Mesendoderm (in vitro differentiated cells): Measurements from ENCODE around the gene SCYL3.

Experiments used
- DNase-seq: peaks from one replicate; pipeline ENCODE4 v3.0.0; 2013
- H2AK5ac ChIP-seq: 2 replicates; pipeline ENCODE4 v1.6.1; 2013; ENCODE audit warnings: low read length, inconsistent platforms
- H2BK120ac ChIP-seq: 2 replicates; pipeline ENCODE4 v1.6.1; 2013; ENCODE audit warnings: low read depth, mild to moderate bottlenecking, low read length, moderate library complexity, mixed read lengths
- H2BK15ac ChIP-seq: replicated peaks from 2 replicates; pipeline ENCODE4 v1.6.1; 2013; ENCODE audit warnings: low read depth, mild to moderate bottlenecking, moderate library complexity
- H2BK5ac ChIP-seq: 2 replicates; pipeline ENCODE4 v1.6.1; 2013; ENCODE audit warnings: low read length, inconsistent platforms
- H3K18ac ChIP-seq: 2 replicates; pipeline ENCODE4 v1.6.1; 2013; ENCODE audit warnings: mild to moderate bottlenecking, low read length, mixed read lengths
- H3K23ac ChIP-seq: one replicate; pipeline ENCODE4 v1.6.1; 2013; ENCODE audit warnings: low read length
- H3K27ac ChIP-seq: 2 replicates; pipeline ENCODE4 v1.5.1; 2013; ENCODE audit warnings: low read depth, mild to moderate bottlenecking, inconsistent platforms, low read length, moderate library complexity
- H3K27me3 ChIP-seq: 2 replicates; pipeline ENCODE4 v1.6.1; 2013; ENCODE audit warnings: low read length, control low read depth, mild to moderate bottlenecking, inconsistent platforms; ENCODE audit not compliant: insufficient read depth, poor library complexity
- H3K36me3 ChIP-seq: 2 replicates; pipeline ENCODE4 v1.6.1; 2013; ENCODE audit warnings: low read length, inconsistent platforms; ENCODE audit not compliant: control insufficient read depth, insufficient read depth
- H3K4ac ChIP-seq: one replicate; pipeline ENCODE4 v1.6.1; 2013; ENCODE audit warnings: low read depth, mild to moderate bottlenecking, low read length, moderate library complexity
- H3K4me1 ChIP-seq: 2 replicates; pipeline ENCODE4 v1.6.1; 2013; ENCODE audit warnings: low read depth, low read length, inconsistent platforms; ENCODE audit not compliant: control insufficient read depth
- H3K4me2 ChIP-seq: 2 replicates; pipeline ENCODE4 v1.6.1; 2013; ENCODE audit warnings: low read length
- H3K4me3 ChIP-seq: 2 replicates; pipeline ENCODE4 v1.5.1; 2013; ENCODE audit warnings: mild to moderate bottlenecking, low read length
- H3K56ac ChIP-seq: one replicate; pipeline ENCODE4 v1.6.1; 2013; ENCODE audit warnings: low read length
- H3K79me1 ChIP-seq: 2 replicates; pipeline ENCODE4 v1.6.1; 2013; ENCODE audit warnings: low read length, inconsistent platforms
- H3K79me2 ChIP-seq: 2 replicates; pipeline ENCODE4 v1.6.1; 2013; ENCODE audit warnings: mild to moderate bottlenecking, low read length; ENCODE audit not compliant: control insufficient read depth, insufficient read depth
- H3K9ac ChIP-seq: 2 replicates; pipeline ENCODE4 v1.6.1; 2013; ENCODE audit warnings: low read length, inconsistent platforms
- H4K5ac ChIP-seq: one replicate; pipeline ENCODE4 v1.6.1; 2013; ENCODE audit warnings: low read length
- H4K8ac ChIP-seq: one replicate; pipeline ENCODE4 v1.6.1; 2013; ENCODE audit warnings: low read depth, mild to moderate bottlenecking, control low read depth, low read length, moderate library complexity
- WGBS: extraction: QIAGEN DNeasy Blood & Tissue Kit; methylation state at CpG from one replicate; pipeline ENCODE4 v1.1.7; 2013; ENCODE audit warnings: low lambda C conversion rate, missing lambda C conversion rate; ENCODE audit not compliant: insufficient coverage; ENCODE audit errors: extremely low coverage; 5-methylcytosine and 5-hydroxymethylcytosine counted together

Gene SCYL3

DNA sequence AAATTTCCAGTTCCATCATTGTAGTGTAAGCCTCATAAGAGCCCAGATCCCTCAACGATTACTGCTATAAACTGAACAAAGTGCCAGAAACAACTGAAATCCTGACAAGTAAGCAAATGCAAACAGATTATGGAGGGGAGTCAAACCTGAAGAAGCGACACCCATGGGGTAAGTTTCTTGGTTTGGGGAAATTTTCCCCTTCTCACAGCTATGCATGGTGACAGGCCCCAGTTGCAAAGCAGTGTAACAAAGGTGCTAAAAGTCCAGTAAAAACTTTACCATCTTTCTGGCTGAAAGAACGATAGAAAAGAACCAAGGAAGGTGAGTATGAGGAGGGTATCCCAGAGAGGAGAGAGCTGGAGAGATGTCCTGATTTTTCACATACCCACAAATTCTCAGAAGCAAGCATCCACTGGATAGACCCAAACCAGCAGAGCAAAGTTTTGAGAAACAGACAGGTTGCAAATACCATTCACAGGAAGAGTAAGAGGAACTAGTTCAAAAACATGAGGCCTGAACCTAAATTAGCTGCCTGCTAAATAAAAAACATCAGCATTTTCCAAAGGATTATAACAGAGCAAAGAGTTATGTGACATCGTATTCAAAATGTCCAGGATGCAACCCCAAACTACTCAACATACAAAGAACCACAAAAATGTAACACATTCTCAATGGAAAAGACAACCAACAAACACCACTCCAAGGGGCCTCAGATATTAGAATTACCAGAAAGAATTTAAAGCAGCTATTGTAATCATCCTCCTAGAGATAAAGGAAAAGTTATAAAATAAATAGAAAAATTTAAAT, 14.5 kb downstream of the SCYL3 start:
- H3K18ac ChIP-seq, result no peak overlapping the region
- H4K5ac ChIP-seq, result no peak overlapping the region
- no peak overlapping the region for H3K56ac ChIP-seq
- H3K4ac ChIP-seq, result no peak overlapping the region
- H2BK120ac ChIP-seq, result no peak overlapping the region
- H3K4me3 ChIP-seq, result no peak overlapping the region
- no peaks in the 10 kb centered on the region for H3K79me1 ChIP-seq
- peak; percentile 25 for DNase-seq
- H2AK5ac ChIP-seq, result no peak overlapping the region
- no peaks in the 10 kb centered on the region for H3K27me3 ChIP-seq
- H3K4me1 ChIP-seq, result no peaks in the 10 kb centered on the region
- H2BK15ac ChIP-seq, result no peak overlapping the region
- no peak overlapping the region for H4K8ac ChIP-seq
- H3K79me2 ChIP-seq, result no peaks in the 10 kb centered on the region
- H3K23ac ChIP-seq, result no peak overlapping the region
- H2BK5ac ChIP-seq, result no peak overlapping the region
- H3K4me2 ChIP-seq, result no peak overlapping the region
- H3K36me3 ChIP-seq, result peaks cover 1% of the 10 kb centered on the region
- no peak overlapping the region for H3K27ac ChIP-seq
- no CpG with 5 or more reads among the region's 4 CpGs for WGBS
- H3K9ac ChIP-seq, result no peak overlapping the region

DNA sequence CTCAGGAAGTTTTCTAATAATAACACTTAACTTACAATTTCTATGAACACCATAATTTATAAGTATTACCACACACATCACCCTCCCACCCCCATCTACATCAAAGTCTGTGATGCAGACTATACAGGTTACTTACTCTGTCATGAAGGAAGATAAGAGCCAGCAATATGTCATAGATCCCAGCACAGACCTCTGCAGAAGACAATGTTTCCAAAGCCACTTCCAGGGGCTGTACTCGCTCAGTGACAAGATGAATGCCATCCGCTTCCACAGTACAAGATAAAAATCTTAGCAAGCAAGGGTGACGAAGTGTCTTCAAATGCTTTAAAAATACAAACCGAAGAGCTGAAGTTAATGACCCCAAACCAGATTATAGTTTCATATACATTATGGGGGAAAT, 15.2 kb downstream of the SCYL3 start:
- WGBS, result no CpG with 5 or more reads among the region's 4 CpGs
- no peak overlapping the region for H2BK5ac ChIP-seq
- DNase-seq, result no peak
- H3K18ac ChIP-seq, result no peak overlapping the region
- no peaks in the 10 kb centered on the region for H3K79me1 ChIP-seq
- no peak overlapping the region for H3K27ac ChIP-seq
- no peak overlapping the region for H4K8ac ChIP-seq
- no peak overlapping the region for H3K4me3 ChIP-seq
- no peak overlapping the region for H3K9ac ChIP-seq
- H2AK5ac ChIP-seq, result no peak overlapping the region
- no peak overlapping the region for H3K23ac ChIP-seq
- no peak overlapping the region for H3K4me2 ChIP-seq
- H2BK120ac ChIP-seq, result no peak overlapping the region
- peaks cover 1% of the 10 kb centered on the region for H3K36me3 ChIP-seq
- no peak overlapping the region for H2BK15ac ChIP-seq
- H3K4ac ChIP-seq, result no peak overlapping the region
- H3K27me3 ChIP-seq, result no peaks in the 10 kb centered on the region
- H3K79me2 ChIP-seq, result no peaks in the 10 kb centered on the region
- H3K56ac ChIP-seq, result no peak overlapping the region
- no peak overlapping the region for H4K5ac ChIP-seq
- no peaks in the 10 kb centered on the region for H3K4me1 ChIP-seq

DNA sequence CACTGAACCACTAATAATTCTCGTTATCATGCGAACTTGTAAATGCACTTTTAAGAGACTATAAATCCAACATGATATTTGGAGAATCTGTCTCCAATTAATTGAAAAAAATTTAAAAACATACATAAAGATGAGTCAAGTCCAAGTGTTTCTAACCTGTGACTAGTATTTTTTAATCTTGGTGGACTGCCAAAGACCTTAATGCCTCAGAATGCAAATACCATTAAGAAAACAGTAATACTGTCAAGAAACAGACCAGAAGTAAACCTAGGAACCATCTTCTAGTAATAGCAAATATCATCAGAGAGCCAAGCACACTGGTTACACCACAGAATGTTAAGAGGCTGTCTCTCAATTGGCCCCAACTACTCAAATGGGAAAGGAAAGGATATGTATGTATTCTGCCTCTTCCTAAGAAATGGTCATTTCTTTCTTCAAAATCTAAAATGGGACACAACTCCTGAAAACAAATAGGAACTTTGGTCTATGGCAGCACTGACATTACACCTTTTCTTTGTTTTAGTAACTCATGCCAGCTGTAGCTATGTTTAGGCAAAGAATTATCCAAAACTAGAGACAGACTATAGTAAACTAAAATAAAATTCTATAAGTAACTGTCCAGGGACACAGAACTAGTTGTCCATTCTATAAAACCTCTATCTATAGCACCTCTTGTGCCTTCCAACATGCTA, 15.8 kb downstream of the SCYL3 start:
- Histone ChIP-seq H4K5ac (no peak overlapping the region), H2AK5ac (no peak overlapping the region), H3K36me3 (peaks cover 3% of the 10 kb centered on the region), H3K4me3 (no peak overlapping the region), H3K4me1 (no peaks in the 10 kb centered on the region), H3K23ac (no peak overlapping the region), H4K8ac (no peak overlapping the region), H2BK5ac (no peak overlapping the region), H3K4me2 (no peak overlapping the region), H3K79me1 (no peaks in the 10 kb centered on the region), H3K4ac (no peak overlapping the region), H3K9ac (no peak overlapping the region), H3K27me3 (no peaks in the 10 kb centered on the region), H3K18ac (no peak overlapping the region), H3K79me2 (no peaks in the 10 kb centered on the region), H2BK120ac (no peak overlapping the region), H3K27ac (no peak overlapping the region), H3K56ac (no peak overlapping the region), H2BK15ac (no peak overlapping the region)
- WGBS, result no CpG with 5 or more reads among the region's 2 CpGs
- DNase-seq, result no peak

DNA sequence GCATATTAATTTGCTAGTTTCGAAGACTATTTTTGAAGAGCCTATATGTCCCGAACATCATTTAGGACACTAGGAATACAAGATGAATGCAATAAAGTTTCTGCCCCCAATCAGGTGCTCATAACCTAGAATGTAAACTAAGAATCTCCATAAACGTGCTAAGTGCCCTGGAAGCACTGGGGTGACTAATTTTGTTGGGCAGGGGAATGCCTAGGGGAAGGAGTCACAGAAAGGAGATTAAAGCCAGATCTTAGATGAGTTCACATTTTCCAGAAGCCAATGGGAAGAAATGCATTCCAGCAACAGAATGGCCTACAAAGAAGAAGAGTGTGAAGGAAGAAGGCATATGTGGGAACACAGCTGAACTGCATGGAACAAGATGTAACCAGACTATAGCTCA, 19.5 kb downstream of the SCYL3 start:
- Histone ChIP-seq H4K8ac (no peak overlapping the region), H2BK15ac (no peak overlapping the region), H3K4me1 (no peaks in the 10 kb centered on the region), H3K56ac (no peak overlapping the region), H3K23ac (no peak overlapping the region), H3K79me2 (no peaks in the 10 kb centered on the region), H3K27me3 (no peaks in the 10 kb centered on the region), H2BK5ac (no peak overlapping the region), H3K27ac (no peak overlapping the region), H3K4ac (no peak overlapping the region), H3K18ac (no peak overlapping the region), H4K5ac (no peak overlapping the region), H2BK120ac (no peak overlapping the region), H3K79me1 (no peaks in the 10 kb centered on the region), H3K4me2 (no peak overlapping the region), H2AK5ac (no peak overlapping the region), H3K36me3 (peaks cover 5% of the 10 kb centered on the region), H3K9ac (no peak overlapping the region), H3K4me3 (no peak overlapping the region)
- WGBS, result no CpG with 5 or more reads among the region's 3 CpGs
- no peak for DNase-seq

DNA sequence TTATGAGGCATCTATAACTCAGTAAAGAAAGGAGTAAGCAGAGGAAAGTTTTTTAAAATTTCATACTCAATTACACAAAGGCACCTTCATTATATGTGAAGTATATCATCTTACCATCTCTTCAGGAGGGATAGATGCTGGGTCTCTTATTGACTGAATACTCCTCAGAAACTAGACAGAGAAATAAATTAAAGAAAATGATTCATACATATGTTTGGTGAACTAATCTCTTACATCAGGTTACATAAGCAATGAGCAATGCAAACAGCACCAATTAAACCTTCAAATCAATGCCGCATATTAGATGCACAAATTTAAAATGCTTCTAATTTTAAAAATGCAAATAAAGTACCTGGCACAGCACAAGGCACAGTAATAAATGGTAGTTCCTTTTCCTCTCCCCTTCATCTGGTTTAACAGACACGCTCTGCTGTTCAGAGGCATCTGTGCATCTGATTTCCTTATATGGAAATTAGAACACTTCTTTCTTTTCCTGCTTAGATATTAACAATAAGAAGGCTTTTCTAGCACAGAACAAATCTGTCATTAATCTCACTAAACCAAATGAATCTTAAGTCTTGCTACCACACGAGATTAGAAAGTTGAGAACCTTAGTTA, 20.0 kb downstream of the SCYL3 start:
- Histone ChIP-seq H2AK5ac (no peak overlapping the region), H3K36me3 (peaks cover 5% of the 10 kb centered on the region), H4K5ac (no peak overlapping the region), H3K79me1 (no peaks in the 10 kb centered on the region), H3K4ac (no peak overlapping the region), H3K27me3 (no peaks in the 10 kb centered on the region), H4K8ac (no peak overlapping the region), H3K27ac (no peak overlapping the region), H3K23ac (no peak overlapping the region), H3K4me2 (no peak overlapping the region), H2BK120ac (no peak overlapping the region), H2BK15ac (no peak overlapping the region), H3K56ac (no peak overlapping the region), H3K4me1 (no peaks in the 10 kb centered on the region), H3K79me2 (no peaks in the 10 kb centered on the region), H2BK5ac (no peak overlapping the region), H3K18ac (no peak overlapping the region), H3K4me3 (no peak overlapping the region), H3K9ac (no peak overlapping the region)
- no CpG with 5 or more reads among the region's 3 CpGs for WGBS
- DNase-seq, result no peak
